ENCODE results near the gene GABARAP. TPM values are rescaled to one million over a fixed set of nuclear protein-coding genes. Genes with fewer than 3 reads are reported as not detected.

Gene GABARAP
- total and polyA plus RNA-seq, 2 of the 8 experiments (the other 6 are each of a cell fraction or from before 2014, with no cell fraction given): 252 to 581 TPM

GRCh38 chr17:7258731-7259554, 16.7 kb upstream of the GABARAP start:
- H4K91ac ChIP-seq (replicated peaks; ENCODE audit: insufficient read length, low read length): no peak overlapping the region
- H4K8ac ChIP-seq (ENCODE audit: extremely low read depth, insufficient read depth, low read length): 0 out of 2 replicates have a peak overlapping the region, but pooled peaks have one; percentile 82
- peak overlapping the region in 1 of 2 experiments; percentile 91; a peak in 1 of 4 replicates for H3K4me2 ChIP-seq (ENCODE audit: insufficient read depth in 1 of 2, low read depth in 2 of 2, low read length in 2 of 2)
- peak overlapping the region; percentile 75; the same call in 1 of the 2 replicates for H2BK12ac ChIP-seq (ENCODE audit: low read depth, low read length)
- H3K9ac ChIP-seq (replicated peaks in 1 of 4; ENCODE audit: extremely low read depth in 1 of 4, low read depth in 3 of 4, low read length in 3 of 4): peak overlapping the region in 1 of 4 experiments; percentile 35; a peak in 1 of 7 replicates
- no peak for DNase-seq (ENCODE audit: low read depth in 1 of 2, low spot score in 2 of 2)
- H4K20me1 ChIP-seq (replicated peaks in 1 of 2; ENCODE audit: control insufficient read depth in 1 of 2, insufficient read depth in 2 of 2, low read length in 2 of 2): peaks cover 6 to 13% of the 10 kb centered on the region in 2 experiments
- H3K79me2 ChIP-seq (ENCODE audit: control insufficient read depth in 1 of 2, insufficient read depth in 2 of 2, low read length in 2 of 2): peaks cover 0 to 33% of the 10 kb centered on the region in 2 experiments; a peak in 2 of 4 replicates
- H2AFZ ChIP-seq (ENCODE audit: low read length): no peak overlapping the region
- peaks cover 2 to 41% (median 21%) of the 10 kb centered on the region in 4 experiments for H3K36me3 ChIP-seq (ENCODE audit: control insufficient read depth in 2 of 4, insufficient read depth in 4 of 4, low read length in 3 of 4)
- no peak overlapping the region; the same call in 1 of the 2 replicates for H2BK5ac ChIP-seq (ENCODE audit: low read depth, low read length)
- no peak overlapping the region for H3K56ac ChIP-seq (replicated peaks; ENCODE audit: insufficient read length, low read depth, low read length)
- H4K5ac ChIP-seq (ENCODE audit: insufficient read length, low read depth, low read length): no peak overlapping the region
- POLR2A ChIA-PET (ENCODE audit: partially characterized antibody): interaction anchor here (0.6 to 13.7 kb wide), 16 partner anchors 8 to 773 kb away, joined by 3 to 161 read pairs (median 10); partner anchors contain the start of genes ACADVL, ACAP1, CTDNEP1 and DLG4
- no peak for FAIRE-seq
- no peak overlapping the region for H2BK15ac ChIP-seq (ENCODE audit: low read length)
- H3K4me1 ChIP-seq (replicated peaks in 1 of 4; ENCODE audit: control insufficient read depth in 3 of 4, insufficient read depth in 4 of 4, low read length in 3 of 4): peaks cover 4 to 13% (median 6%) of the 10 kb centered on the region in 4 experiments; a peak in 6 of 7 replicates
- peak overlapping the region; percentile 65; the same call in 1 of the 2 replicates for H2AK5ac ChIP-seq (ENCODE audit: low read depth, low read length)
- H2BK120ac ChIP-seq (replicated peaks; ENCODE audit: low read depth, low read length): no peak overlapping the region
- H3K23me2 ChIP-seq (ENCODE audit: low read depth, low read length): peaks cover 15% of the 10 kb centered on the region
- H2BK20ac ChIP-seq (ENCODE audit: low read length): no peak overlapping the region
- H3K79me1 ChIP-seq (ENCODE audit: low read depth, low read length): peaks cover 9% of the 10 kb centered on the region
- no peak overlapping the region for H3K27ac ChIP-seq (ENCODE audit: low read depth, low read length)
- no peak overlapping the region for H3K18ac ChIP-seq (ENCODE audit: extremely low read depth, low read length)
- CTCF ChIA-PET (ENCODE audit: partially characterized antibody): interaction anchor here (0.6 to 2.1 kb wide), 4 partner anchors 11 to 129 kb away, joined by 3 to 5 read pairs (median 4); no protein-coding TSS in a partner anchor
- no peaks in the 10 kb centered on the region for H3K27me3 ChIP-seq (replicated peaks in 1 of 4; ENCODE audit: control insufficient read depth in 3 of 4, extremely low read depth in 1 of 4, insufficient read depth in 3 of 4, low read length in 3 of 4)
- H3K23ac ChIP-seq (ENCODE audit: insufficient read length): no peak overlapping the region
- H3K9me3 ChIP-seq (ENCODE audit: insufficient read depth in 2 of 2, low read depth in 1 of 2, low read length in 1 of 2): no peaks in the 10 kb centered on the region
- H3K4ac ChIP-seq (replicated peaks; ENCODE audit: insufficient read length, low read depth, low read length): no peak overlapping the region
- H3K14ac ChIP-seq (ENCODE audit: insufficient read length): no peak overlapping the region
- no peak overlapping the region for H3K4me3 ChIP-seq (ENCODE audit: extremely low read depth in 1 of 4, insufficient read depth in 2 of 4, low read depth in 3 of 4, low read length in 4 of 4)
- WGBS, 2 experiments (ENCODE audit: extremely low coverage in 1 of 2, insufficient coverage in 1 of 2, insufficient read length in 1 of 2, insufficient replicate concordance in 2 of 2, low coverage in 1 of 2, low lambda C conversion rate in 2 of 2, missing lambda C conversion rate in 1 of 2): 92% methylated on average over 7 of the region's 7 CpGs; no CpG with 5 or more reads in 1 of the 2 experiments
- TF ChIP-seq, protein P1, sequence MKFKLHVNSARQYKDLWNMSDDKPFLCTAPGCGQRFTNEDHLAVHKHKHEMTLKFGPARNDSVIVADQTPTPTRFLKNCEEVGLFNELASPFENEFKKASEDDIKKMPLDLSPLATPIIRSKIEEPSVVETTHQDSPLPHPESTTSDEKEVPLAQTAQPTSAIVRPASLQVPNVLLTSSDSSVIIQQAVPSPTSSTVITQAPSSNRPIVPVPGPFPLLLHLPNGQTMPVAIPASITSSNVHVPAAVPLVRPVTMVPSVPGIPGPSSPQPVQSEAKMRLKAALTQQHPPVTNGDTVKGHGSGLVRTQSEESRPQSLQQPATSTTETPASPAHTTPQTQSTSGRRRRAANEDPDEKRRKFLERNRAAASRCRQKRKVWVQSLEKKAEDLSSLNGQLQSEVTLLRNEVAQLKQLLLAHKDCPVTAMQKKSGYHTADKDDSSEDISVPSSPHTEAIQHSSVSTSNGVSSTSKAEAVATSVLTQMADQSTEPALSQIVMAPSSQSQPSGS (IDR thresholded peaks at IDR 0.05; ENCODE audit: low read length): no peak
- TF ChIP-seq HDAC2 (IDR thresholded peaks at IDR 0.05; ENCODE audit: borderline replicate concordance in 1 of 2, low read depth in 2 of 2, low read length in 2 of 2) (no peak), POU5F1 (IDR thresholded peaks at IDR 0.05; ENCODE audit: low read depth, low read length) (no peak), MAX (IDR thresholded peaks at IDR 0.05) (no peak), POLR2AphosphoS5 (IDR thresholded peaks at IDR 0.05; ENCODE audit: low read depth, low read length) (peak; percentile 82), RBBP5 (IDR thresholded peaks at IDR 0.05; ENCODE audit: borderline replicate concordance, low read depth, low read length) (no peak), TAF7 (optimal IDR thresholded peaks at IDR 0.05; ENCODE audit: borderline replicate concordance, low read depth, low read length) (peak; percentile 48), POLR2A (IDR thresholded peaks at IDR 0.05; ENCODE audit: control extremely low read depth in 1 of 2, low read depth in 2 of 2, low read length in 2 of 2) (peak; percentile 32 to 74; a peak in 2 of 3 replicates), RFX5 (IDR thresholded peaks at IDR 0.05; ENCODE audit: borderline replicate concordance, low read depth, low read length) (no peak)
